ENCODE measurements around the gene SPOCK1. TPM values are rescaled to one million over a fixed set of nuclear protein-coding genes. Genes with fewer than 3 reads are reported as not detected.

SPOCK1 gene
- total RNA-seq, 1 experiment from 2014 or later: 0.27 TPM

DNA sequence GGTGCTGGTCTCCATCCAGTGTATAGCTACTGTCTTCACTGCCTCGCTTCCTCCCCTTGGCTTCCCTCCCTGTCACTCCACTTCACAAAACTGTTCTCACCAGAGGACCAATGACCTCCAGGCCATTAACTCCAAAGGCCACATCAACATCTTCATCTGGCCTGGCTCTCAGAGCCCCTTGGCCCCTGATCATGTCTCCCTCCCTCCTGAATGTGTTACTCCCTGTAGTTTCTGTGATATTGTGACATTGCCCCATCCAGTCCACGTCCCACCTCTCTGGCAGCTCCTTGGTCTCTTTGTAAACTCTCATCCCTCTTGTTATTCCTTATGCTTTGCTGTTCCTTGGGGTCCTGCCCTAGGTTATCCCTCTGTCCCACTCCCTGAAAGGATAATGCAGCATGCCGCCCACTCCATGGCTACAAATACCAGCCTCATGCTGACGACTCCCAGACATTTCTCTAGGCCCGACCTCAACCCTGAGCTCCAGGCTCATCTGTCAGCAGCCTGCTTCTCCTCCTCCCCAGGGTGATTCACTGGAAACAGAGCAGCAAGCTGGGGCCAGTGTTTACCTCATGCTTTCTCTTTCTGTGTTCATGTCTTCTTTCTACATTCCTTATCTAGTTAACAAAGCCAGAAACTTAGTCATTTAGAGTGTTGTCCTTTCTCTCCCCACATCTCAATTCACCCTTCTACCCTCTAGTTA lies 312.2 kb downstream of the SPOCK1 start:
- BruUV-seq (replicated peaks): no TSS peak
- no peak overlapping the region for H3K4me2 ChIP-seq (ENCODE audit: low read length)
- H3K9ac ChIP-seq (ENCODE audit: low read length): no peak overlapping the region
- H3K36me3 ChIP-seq (ENCODE audit: control insufficient read depth in 1 of 2, insufficient read depth in 2 of 2, low read length in 2 of 2): no peaks in the 10 kb centered on the region
- H3K4me1 ChIP-seq (ENCODE audit: control insufficient read depth in 1 of 2, insufficient read depth in 2 of 2, low read length in 2 of 2): no peaks in the 10 kb centered on the region
- ATAC-seq (no peak), DNase-seq (ENCODE audit: low read depth, low spot score) (no peak)
- H3K79me2 ChIP-seq (ENCODE audit: insufficient read depth, low read length): no peaks in the 10 kb centered on the region
- RAD21 ChIA-PET (ENCODE audit: low non-redundant PET in 1 of 2, low total read pairs in 2 of 2, uncharacterized antibody in 2 of 2, unreplicated experiment in 2 of 2): no interaction called here
- H3K27ac ChIP-seq (ENCODE audit: low read depth, low read length): no peak overlapping the region
- CTCF ChIA-PET: no interaction called here
- no peak for TF ChIP-seq ZFX (IDR thresholded peaks at IDR 0.05)
- no peak for TF ChIP-seq FOSL1 (IDR thresholded peaks at IDR 0.05; ENCODE audit: low read depth)
- TF ChIP-seq EZH2phosphoT487 (IDR thresholded peaks at IDR 0.05; ENCODE audit: borderline replicate concordance): no peak
- no peak for TF ChIP-seq ZNF274 (IDR thresholded peaks at IDR 0.05; ENCODE audit: low read depth, low read length)
- TF ChIP-seq EGR1 (IDR thresholded peaks at IDR 0.05; ENCODE audit: low read depth): no peak
- no peak for TF ChIP-seq CEBPB (IDR thresholded peaks at IDR 0.05; ENCODE audit: low read depth)
- TF ChIP-seq, protein P1, sequence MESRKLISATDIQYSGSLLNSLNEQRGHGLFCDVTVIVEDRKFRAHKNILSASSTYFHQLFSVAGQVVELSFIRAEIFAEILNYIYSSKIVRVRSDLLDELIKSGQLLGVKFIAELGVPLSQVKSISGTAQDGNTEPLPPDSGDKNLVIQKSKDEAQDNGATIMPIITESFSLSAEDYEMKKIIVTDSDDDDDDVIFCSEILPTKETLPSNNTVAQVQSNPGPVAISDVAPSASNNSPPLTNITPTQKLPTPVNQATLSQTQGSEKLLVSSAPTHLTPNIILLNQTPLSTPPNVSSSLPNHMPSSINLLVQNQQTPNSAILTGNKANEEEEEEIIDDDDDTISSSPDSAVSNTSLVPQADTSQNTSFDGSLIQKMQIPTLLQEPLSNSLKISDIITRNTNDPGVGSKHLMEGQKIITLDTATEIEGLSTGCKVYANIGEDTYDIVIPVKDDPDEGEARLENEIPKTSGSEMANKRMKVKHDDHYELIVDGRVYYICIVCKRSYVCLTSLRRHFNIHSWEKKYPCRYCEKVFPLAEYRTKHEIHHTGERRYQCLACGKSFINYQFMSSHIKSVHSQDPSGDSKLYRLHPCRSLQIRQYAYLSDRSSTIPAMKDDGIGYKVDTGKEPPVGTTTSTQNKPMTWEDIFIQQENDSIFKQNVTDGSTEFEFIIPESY (IDR thresholded peaks at IDR 0.05; ENCODE audit: extremely low read depth, insufficient replicate concordance, low read length): no peak
- TF ChIP-seq EZH2 (IDR thresholded peaks at IDR 0.05): no peak
- no peak for TF ChIP-seq CBX3 (IDR thresholded peaks at IDR 0.05; ENCODE audit: low read depth)
- no peak for TF ChIP-seq ATF3 (IDR thresholded peaks at IDR 0.05)
- no peak for TF ChIP-seq YY1 (IDR thresholded peaks at IDR 0.05; ENCODE audit: extremely low read depth, insufficient replicate concordance, low read depth, low read length)
- TF ChIP-seq POLR2AphosphoS5 (IDR thresholded peaks at IDR 0.05; ENCODE audit: low read depth, low read length): no peak
- TF ChIP-seq, protein P2, sequence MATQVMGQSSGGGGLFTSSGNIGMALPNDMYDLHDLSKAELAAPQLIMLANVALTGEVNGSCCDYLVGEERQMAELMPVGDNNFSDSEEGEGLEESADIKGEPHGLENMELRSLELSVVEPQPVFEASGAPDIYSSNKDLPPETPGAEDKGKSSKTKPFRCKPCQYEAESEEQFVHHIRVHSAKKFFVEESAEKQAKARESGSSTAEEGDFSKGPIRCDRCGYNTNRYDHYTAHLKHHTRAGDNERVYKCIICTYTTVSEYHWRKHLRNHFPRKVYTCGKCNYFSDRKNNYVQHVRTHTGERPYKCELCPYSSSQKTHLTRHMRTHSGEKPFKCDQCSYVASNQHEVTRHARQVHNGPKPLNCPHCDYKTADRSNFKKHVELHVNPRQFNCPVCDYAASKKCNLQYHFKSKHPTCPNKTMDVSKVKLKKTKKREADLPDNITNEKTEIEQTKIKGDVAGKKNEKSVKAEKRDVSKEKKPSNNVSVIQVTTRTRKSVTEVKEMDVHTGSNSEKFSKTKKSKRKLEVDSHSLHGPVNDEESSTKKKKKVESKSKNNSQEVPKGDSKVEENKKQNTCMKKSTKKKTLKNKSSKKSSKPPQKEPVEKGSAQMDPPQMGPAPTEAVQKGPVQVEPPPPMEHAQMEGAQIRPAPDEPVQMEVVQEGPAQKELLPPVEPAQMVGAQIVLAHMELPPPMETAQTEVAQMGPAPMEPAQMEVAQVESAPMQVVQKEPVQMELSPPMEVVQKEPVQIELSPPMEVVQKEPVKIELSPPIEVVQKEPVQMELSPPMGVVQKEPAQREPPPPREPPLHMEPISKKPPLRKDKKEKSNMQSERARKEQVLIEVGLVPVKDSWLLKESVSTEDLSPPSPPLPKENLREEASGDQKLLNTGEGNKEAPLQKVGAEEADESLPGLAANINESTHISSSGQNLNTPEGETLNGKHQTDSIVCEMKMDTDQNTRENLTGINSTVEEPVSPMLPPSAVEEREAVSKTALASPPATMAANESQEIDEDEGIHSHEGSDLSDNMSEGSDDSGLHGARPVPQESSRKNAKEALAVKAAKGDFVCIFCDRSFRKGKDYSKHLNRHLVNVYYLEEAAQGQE (IDR thresholded peaks at IDR 0.05; ENCODE audit: low read depth): no peak
- TF ChIP-seq MAX (IDR thresholded peaks at IDR 0.05): no peak
- no peak for TF ChIP-seq TCF7L2 (IDR thresholded peaks at IDR 0.05; ENCODE audit: borderline replicate concordance, extremely low read depth, insufficient read depth, insufficient read length)
- TF ChIP-seq SRF (IDR thresholded peaks at IDR 0.05; ENCODE audit: low read depth): no peak
- H3K9me3 ChIP-seq (ENCODE audit: control insufficient read depth in 1 of 2, insufficient read depth in 1 of 2, low read depth in 1 of 2, low read length in 2 of 2): no peaks in the 10 kb centered on the region
- intact Hi-C loops (cut with micrococcal nuclease): no loop called here
- H3K9me2 ChIP-seq (ENCODE audit: insufficient read depth): no peaks in the 10 kb centered on the region
- H4K20me1 ChIP-seq (ENCODE audit: insufficient read depth): no peaks in the 10 kb centered on the region
- no peak overlapping the region for H2AFZ ChIP-seq (ENCODE audit: low read depth, low read length, poor library complexity, severe bottlenecking)
- no peak overlapping the region for H3K4me3 ChIP-seq (replicated peaks in 1 of 2; ENCODE audit: low read depth in 1 of 2, low read length in 2 of 2)
- H3K27me3 ChIP-seq (ENCODE audit: insufficient read depth, low read length): peaks cover 78% of the 10 kb centered on the region
- POLR2A ChIA-PET: no interaction called here

Measured in HCT116 (cell line).